Keratinocyte (primary cell): ENCODE measurements around the gene ALK. TPM values are rescaled to one million over a fixed set of nuclear protein-coding genes. Genes with fewer than 3 reads are reported as not detected.

Source experiments
- DNase-seq: peaks from one replicate; pipeline ENCODE4 v3.0.0-alpha.2; 2011; ENCODE audit warnings: low read depth, missing footprints, low spot score
- FAIRE-seq: peaks from 2 replicates; lab custom pipeline; 2011; peaks lifted over from hg19 to GRCh38; lab: Jason Lieb, UNC
- H2AFZ ChIP-seq: 2 replicates; pipeline ENCODE4 v1.6.0; 2012; ENCODE audit warnings: low read length, control low read depth, inconsistent platforms; ENCODE audit not compliant: control insufficient read depth
- H3K27ac ChIP-seq: 2 replicates; pipeline ENCODE4 v1.5.1; 2011; ENCODE audit warnings: low read length; ENCODE audit not compliant: control insufficient read depth, insufficient read depth
- H3K27me3 ChIP-seq: 3 replicates; pipeline ENCODE4 v1.6.0; 2011; ENCODE audit warnings: low read length; ENCODE audit not compliant: control insufficient read depth, insufficient read depth; ENCODE audit errors: extremely low read depth
- H3K36me3 ChIP-seq, 2 experiments: 2 replicates in 1 of 2; 3 replicates in 1 of 2; pipeline ENCODE4 v1.5.1; 2011; ENCODE audit warnings: low read length in 2 of 2, mild to moderate bottlenecking in 1 of 2; ENCODE audit not compliant: control insufficient read depth in 2 of 2, insufficient read depth in 2 of 2; ENCODE audit errors: extremely low read depth in 1 of 2
- H3K4me1 ChIP-seq: 3 replicates; pipeline ENCODE4 v1.5.1; 2011; ENCODE audit warnings: low read length; ENCODE audit not compliant: control insufficient read depth, insufficient read depth; ENCODE audit errors: extremely low read depth
- H3K4me2 ChIP-seq: 3 replicates; pipeline ENCODE4 v1.6.0; 2011; ENCODE audit warnings: low read depth, low read length; ENCODE audit not compliant: control insufficient read depth, insufficient read depth; ENCODE audit errors: extremely low read depth
- H3K4me3 ChIP-seq, 3 experiments: fragments of 200-600 bp in 1 of 3; sonication (generic) in 1 of 3; 2 replicates in 2 of 3; 3 replicates in 1 of 3; pipeline ENCODE4 v1.5.1; 2011 to 2016; ENCODE audit warnings: low read length in 3 of 3, mild to moderate bottlenecking in 3 of 3, control low read depth in 2 of 3, inconsistent platforms in 1 of 3, low read depth in 1 of 3, mixed read lengths in 1 of 3, mixed run types in 1 of 3, moderate library complexity in 1 of 3; ENCODE audit not compliant: control insufficient read depth in 2 of 3, insufficient read depth in 2 of 3; ENCODE audit errors: extremely low read depth in 1 of 3
- H3K79me2 ChIP-seq: 2 replicates; pipeline ENCODE4 v1.6.0; 2012; ENCODE audit warnings: low read length; ENCODE audit not compliant: control insufficient read depth, insufficient read depth
- H3K9ac ChIP-seq: 3 replicates; pipeline ENCODE4 v1.6.0; 2011; ENCODE audit warnings: low read length; ENCODE audit not compliant: control insufficient read depth, insufficient read depth; ENCODE audit errors: extremely low read depth
- H3K9me1 ChIP-seq: 3 replicates; pipeline ENCODE4 v1.6.0; 2011; ENCODE audit warnings: low read length; ENCODE audit not compliant: control insufficient read depth, insufficient read depth; ENCODE audit errors: extremely low read depth
- H3K9me3 ChIP-seq: 2 replicates; pipeline ENCODE4 v1.5.1; 2012; ENCODE audit warnings: low read depth, low read length; ENCODE audit not compliant: control insufficient read depth
- H4K20me1 ChIP-seq: 3 replicates; pipeline ENCODE4 v1.6.0; 2011; ENCODE audit warnings: low read length; ENCODE audit not compliant: control insufficient read depth, insufficient read depth; ENCODE audit errors: extremely low read depth
- EZH2 ChIP-seq: IDR thresholded peaks from one replicate; pipeline ENCODE4 v1.6.1; 2012; ENCODE audit warnings: inconsistent platforms, mild to moderate bottlenecking, low read length, moderate library complexity
- dilution Hi-C: fragments of 300-500 bp; cut with MboI; formaldehyde crosslinking; loops from one replicate; pipeline ENCODE4 v1.7.0; 2020; ENCODE audit warnings: low sequenced_read_pairs; ENCODE audit not compliant: extremely low pct_ligation_motif_present
- polyA plus RNA-seq, 5 experiments: library from polyadenylated mRNA; depleted of rRNA in 3 of 5; stranded (reverse) in 3 of 5; stranded (forward) in 1 of 5; unstranded in 1 of 5; fragments of >200 nt; gene quantifications; 1 replicate in 1 of 5; 2 replicates in 3 of 5; 3 replicates in 1 of 5; pipeline versions ENCODE4 v1.2.1 to v1.2.3, GENCODE V29; 2011 to 2012; ENCODE audit warnings: missing spikeins in 2 of 5, low read depth in 1 of 5, low replicate concordance in 1 of 5
- TF ChIP-seq, protein P1 (sequence below), 3 experiments: IDR thresholded peaks in 1 of 3; conservative IDR thresholded peaks in 1 of 3; optimal IDR thresholded peaks in 1 of 3; 2 replicates in 2 of 3; 3 replicates in 1 of 3; pipeline versions ENCODE3 to v1.5.1; 2011; ENCODE audit warnings: low read length in 3 of 3, mild to moderate bottlenecking in 3 of 3, moderate library complexity in 2 of 3, control low read depth in 1 of 3, inconsistent platforms in 1 of 3; ENCODE audit not compliant: insufficient read depth in 2 of 3; ENCODE audit errors: extremely low read depth in 1 of 3

Gene ALK
- polyA plus RNA-seq, 1 donor (not counting 4 experiments of a cell fraction or from before 2014, with no cell fraction given): not detected

DNA sequence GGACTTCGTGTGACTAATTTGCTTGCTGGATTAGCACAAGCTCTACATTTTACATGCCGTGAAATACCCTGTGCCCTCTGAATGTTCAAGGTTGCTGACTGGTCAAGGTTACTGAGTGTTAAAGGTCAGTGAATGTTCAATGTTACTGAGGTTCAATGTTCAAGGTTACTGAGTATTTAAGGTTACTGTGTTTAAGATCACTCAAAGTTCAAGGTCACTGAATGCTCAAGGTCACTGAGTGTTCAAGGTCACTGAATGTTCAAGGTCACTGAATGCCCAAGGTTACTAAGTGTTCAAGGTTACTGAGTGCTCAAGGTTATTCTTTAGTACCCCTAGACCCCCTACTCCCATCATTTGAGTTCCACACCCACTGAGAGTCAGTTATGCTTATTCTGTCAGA, 528.6 kb downstream of the ALK start:
- H3K27ac ChIP-seq: no peak overlapping the region
- no peaks in the 10 kb centered on the region for H3K36me3 ChIP-seq
- H3K9me1 ChIP-seq: no peaks in the 10 kb centered on the region
- no peaks in the 10 kb centered on the region for H3K9me3 ChIP-seq
- peaks cover 8% of the 10 kb centered on the region for H3K27me3 ChIP-seq
- DNase-seq (no peak), FAIRE-seq (no peak)
- dilution Hi-C loops: no loop called here
- H3K4me1 ChIP-seq: no peaks in the 10 kb centered on the region
- no peak overlapping the region for H3K4me2 ChIP-seq
- H2AFZ ChIP-seq: no peak overlapping the region
- H3K79me2 ChIP-seq: no peaks in the 10 kb centered on the region
- no peaks in the 10 kb centered on the region for H4K20me1 ChIP-seq
- TF ChIP-seq, protein P1, sequence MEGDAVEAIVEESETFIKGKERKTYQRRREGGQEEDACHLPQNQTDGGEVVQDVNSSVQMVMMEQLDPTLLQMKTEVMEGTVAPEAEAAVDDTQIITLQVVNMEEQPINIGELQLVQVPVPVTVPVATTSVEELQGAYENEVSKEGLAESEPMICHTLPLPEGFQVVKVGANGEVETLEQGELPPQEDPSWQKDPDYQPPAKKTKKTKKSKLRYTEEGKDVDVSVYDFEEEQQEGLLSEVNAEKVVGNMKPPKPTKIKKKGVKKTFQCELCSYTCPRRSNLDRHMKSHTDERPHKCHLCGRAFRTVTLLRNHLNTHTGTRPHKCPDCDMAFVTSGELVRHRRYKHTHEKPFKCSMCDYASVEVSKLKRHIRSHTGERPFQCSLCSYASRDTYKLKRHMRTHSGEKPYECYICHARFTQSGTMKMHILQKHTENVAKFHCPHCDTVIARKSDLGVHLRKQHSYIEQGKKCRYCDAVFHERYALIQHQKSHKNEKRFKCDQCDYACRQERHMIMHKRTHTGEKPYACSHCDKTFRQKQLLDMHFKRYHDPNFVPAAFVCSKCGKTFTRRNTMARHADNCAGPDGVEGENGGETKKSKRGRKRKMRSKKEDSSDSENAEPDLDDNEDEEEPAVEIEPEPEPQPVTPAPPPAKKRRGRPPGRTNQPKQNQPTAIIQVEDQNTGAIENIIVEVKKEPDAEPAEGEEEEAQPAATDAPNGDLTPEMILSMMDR (optimal IDR thresholded peaks at IDR 0.05 in 1 of 3, IDR thresholded peaks at IDR 0.05 in 1 of 3, conservative IDR thresholded peaks at IDR 0.05 in 1 of 3; ENCODE audit: extremely low read depth in 1 of 3, insufficient read depth in 2 of 3, low read length in 3 of 3): no peak
- no peak for TF ChIP-seq EZH2
- H3K9ac ChIP-seq: no peak overlapping the region
- H3K4me3 ChIP-seq: no peak overlapping the region

DNA sequence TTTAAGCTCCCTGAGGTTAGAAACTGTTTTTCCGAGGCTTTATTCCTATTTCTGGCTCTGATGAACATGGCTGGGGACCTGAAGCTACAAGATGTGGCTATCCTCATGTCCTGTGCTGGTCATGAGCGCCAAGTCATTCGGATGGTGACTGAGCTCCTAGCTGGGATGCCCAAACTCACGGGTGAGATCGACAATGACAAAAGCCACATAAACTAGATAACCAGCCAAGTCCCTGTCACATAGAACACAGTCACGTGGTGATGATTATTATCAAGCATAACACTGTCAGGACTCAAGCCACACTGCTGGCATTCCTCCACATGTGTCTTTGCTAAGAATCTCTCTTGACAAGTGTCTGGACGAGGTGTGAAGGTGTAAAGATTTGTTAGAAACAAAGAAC, 531.2 kb downstream of the ALK start:
- no peak for TF ChIP-seq EZH2
- TF ChIP-seq, protein P1 (optimal IDR thresholded peaks at IDR 0.05 in 1 of 3, IDR thresholded peaks at IDR 0.05 in 1 of 3, conservative IDR thresholded peaks at IDR 0.05 in 1 of 3; ENCODE audit: extremely low read depth in 1 of 3, insufficient read depth in 2 of 3, low read length in 3 of 3): no peak
- Histone ChIP-seq H3K4me3 (no peak overlapping the region), H3K27me3 (peaks cover 13% of the 10 kb centered on the region), H3K4me1 (no peaks in the 10 kb centered on the region), H3K9ac (no peak overlapping the region), H3K9me3 (no peaks in the 10 kb centered on the region), H4K20me1 (no peaks in the 10 kb centered on the region), H3K4me2 (no peak overlapping the region), H3K9me1 (no peaks in the 10 kb centered on the region), H3K27ac (no peak overlapping the region), H3K79me2 (no peaks in the 10 kb centered on the region), H3K36me3 (no peaks in the 10 kb centered on the region), H2AFZ (no peak overlapping the region)
- FAIRE-seq (no peak), DNase-seq (no peak)
- dilution Hi-C loops: no loop called here
